HG03439 (cell line): Measurements from ENCODE around the gene KXD1.
"Not testable (repeated sequence)": the region's sequence is repeated elsewhere in the genome, so short reads cannot be mapped to it uniquely, and the experiment has no call there.

Experiments used
- ATAC-seq: cut with Tn5 transposase; IDR thresholded peaks from one replicate; pipeline ENCODE4 v1.9.1; 2021; ENCODE audit warnings: mild to moderate bottlenecking, moderate library complexity; ENCODE audit not compliant: unreplicated experiment

The KXD1 gene, protein sequence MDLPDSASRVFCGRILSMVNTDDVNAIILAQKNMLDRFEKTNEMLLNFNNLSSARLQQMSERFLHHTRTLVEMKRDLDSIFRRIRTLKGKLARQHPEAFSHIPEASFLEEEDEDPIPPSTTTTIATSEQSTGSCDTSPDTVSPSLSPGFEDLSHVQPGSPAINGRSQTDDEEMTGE

DNA sequence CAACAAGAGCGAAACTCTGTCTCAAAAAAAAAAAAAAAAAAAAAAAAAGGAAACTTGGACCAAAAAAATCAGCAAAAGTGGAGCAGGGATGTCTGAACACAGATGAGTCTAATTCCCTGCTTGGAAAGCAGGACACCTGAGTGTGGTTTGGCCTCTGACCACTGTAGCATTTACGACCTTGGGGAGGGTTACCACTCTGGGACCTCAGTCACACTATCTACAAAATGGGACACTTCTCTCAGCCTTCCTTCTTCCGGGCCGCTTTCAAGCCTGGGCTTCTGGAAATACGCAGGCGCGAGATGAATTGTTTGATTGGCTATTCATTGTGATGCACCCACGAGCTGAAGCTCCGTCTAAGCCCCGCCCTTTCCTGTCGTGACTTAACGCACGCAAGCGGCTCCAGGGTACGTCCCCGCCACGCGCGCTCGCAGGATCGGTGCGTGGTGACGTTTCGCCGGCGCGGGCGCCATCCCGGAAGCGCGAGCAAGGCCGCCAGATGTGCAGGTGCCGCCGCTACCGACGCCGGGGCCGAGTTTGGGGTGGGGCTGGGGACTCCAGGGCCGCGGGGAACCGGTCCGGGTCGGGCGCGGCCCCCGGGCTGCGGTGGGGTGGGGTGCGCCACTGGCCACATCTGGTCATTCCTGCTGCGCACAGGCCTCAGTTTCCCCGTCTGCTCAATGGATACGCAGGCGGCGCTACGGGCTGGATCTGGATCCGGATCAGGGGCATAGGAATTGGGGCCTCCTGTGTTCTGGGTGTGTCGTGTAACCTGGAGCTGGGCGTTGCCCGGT lies at the start of gene KXD1:
TSS of gene KXD1 (plus strand) at position 460 of the 791 bp plus-strand sequence. CDS start 4,187 bp downstream, outside the sequence.
- peak; percentile 93 for ATAC-seq

DNA sequence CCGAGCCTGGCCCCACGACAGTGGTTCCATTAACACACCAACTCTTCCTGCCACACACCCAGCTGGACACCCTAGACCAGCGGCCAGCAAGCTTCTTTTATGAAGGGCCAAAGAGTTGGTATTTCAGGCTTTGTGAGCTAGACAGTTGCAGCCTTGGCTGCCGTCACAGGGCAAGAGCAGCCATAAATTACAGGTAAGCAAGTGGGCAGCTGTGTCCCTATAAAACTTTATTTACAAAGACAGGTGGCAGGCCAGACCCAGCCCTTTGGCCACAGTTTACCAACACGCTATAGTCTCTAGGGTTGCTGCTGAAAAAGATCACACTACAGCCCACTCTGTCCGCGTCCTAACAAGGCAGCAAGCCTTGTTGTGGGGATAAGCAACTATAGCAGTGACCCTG lies 49.1 kb upstream of the KXD1 start:
- ATAC-seq, result no peak

DNA sequence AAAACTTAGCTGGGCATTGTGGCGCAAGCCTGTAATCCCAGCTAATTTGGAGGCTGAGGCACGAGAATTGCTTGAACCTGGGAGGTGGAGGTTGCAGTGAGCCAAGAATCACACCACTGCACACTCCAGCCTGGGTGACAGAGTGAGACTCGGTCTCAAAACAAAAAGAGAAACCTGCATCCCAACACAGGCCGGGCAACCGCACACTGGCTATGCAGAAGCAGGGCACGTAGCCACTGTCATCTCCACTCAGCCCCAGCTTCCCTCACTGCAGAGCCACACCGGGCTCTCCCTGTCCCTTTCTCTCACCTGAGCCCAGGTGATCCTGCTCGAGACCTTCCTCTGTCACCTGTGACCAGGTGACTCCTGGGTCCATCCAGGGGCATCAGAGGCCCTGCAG lies 47.5 kb upstream of the KXD1 start:
- no peak for ATAC-seq

DNA sequence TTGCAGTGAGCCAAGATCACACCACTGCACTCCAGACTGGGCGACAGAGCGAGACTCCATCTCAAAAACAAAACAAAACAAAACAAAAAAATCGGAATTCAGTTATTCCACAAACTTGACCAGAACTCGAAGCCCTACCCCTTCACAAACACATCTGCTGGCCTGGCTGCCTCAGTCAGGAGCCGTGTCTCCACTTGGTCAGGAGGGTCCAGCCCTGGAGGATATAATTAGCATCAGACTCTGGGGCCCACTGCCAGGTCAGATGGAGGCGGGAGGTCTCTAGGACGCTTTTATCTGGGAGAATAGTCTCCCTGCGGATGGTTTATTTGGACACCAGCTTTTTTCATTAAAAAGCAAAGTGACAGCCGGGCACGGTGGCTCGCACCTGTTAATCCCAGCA lies 43.8 kb upstream of the KXD1 start:
- no peak for ATAC-seq

DNA sequence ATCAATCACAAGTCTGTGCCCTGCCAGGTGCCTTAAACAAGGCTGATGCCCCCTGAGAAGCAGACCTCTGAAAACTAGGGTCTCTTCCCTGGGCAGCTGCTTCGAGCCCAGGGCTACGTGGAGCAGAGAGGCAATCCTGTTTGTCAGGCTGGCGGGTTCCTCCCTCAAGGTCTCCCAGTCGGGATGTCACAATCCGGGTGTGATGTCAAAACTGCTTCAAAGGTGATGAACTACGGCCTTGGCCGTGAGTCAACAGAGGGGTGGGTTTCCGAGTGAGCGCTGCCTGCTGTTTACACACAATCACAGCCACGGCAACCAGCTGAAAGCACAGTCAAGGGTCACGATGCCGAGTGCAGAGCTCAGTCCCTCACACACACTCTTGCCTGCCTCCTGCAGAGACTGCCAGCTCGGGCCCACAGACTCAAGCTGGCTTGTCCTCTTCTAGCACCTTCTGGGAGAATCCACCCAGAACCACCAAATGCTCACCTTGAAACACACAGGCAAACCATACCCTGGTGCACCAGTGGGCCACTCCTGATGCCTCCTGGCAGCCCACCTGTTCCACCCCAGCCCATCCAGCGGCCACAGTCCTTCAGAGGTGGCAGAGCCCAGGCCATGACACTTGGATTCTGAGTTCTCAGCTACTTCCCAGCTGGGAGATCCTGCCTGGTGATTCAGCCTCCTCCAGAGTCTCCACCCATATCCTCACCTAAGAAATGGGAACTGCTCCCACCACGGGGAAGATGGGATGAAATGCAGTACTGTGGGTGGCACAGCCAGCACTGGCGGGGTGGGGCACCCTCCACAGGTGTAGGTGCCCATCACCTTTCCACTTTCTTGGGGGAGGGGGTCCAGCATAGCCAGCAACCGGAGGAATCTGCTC lies 42.6 kb upstream of the KXD1 start:
- ATAC-seq, result no peak

DNA sequence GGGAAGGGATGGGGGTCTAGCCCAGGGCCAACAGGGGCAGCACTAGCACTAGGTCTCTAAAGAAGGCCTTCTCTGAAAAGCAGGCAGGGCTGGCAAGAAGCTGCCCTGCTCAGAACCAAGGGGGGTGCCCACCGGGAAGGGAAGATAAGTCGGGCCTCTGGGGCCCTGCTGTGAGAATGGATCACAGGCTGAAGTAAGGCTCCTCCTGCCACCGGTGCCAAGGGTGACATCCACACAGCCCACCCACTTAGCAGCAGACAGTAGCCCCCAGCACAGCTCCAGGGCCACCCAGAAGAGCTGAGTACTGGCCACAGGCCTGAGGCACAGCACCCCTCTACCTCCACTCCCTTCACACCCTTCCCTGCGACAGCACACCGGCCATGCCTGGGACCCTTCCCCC lies 41.7 kb upstream of the KXD1 start:
- no peak for ATAC-seq

DNA sequence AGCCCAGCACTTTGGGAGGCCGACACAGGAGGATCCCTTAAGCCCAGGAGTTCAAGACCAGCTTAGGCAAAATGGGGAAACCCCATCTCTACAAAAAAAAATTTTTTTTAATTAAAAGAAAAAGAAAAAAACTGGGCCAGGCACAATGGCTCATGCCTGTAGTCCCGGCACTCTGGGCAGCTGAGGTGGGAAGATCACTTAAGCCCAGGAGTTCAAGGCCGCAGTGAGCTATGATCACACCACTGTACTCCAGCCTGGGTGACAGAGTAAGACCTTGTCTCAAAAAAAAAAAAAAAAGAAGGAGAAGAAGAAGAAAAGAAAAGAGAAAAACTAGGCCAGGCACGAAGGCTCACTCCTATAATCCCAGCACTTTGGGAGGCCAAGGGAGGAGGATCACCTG lies 40.1 kb upstream of the KXD1 start:
- ATAC-seq, result no peak

DNA sequence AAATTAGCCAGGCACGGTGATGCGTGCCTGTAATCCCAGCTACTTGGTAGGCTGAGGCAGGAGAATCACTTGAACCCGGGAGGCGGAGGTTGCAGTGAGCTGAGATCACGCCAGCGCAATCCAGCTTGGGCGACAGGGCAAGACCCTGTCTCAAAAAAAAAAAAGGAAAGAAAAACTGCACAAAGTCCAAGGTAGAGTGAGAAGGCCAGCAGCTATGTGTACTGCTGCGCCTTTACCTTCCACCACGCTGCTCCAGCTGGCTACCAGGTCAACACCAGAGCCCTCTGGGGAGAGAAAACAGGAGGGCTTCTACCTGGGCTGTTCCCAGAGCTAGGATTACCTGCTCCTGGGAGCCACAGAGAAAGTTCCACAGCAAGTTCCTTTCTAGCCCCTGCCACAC lies 39.0 kb upstream of the KXD1 start:
- ATAC-seq, result no peak

DNA sequence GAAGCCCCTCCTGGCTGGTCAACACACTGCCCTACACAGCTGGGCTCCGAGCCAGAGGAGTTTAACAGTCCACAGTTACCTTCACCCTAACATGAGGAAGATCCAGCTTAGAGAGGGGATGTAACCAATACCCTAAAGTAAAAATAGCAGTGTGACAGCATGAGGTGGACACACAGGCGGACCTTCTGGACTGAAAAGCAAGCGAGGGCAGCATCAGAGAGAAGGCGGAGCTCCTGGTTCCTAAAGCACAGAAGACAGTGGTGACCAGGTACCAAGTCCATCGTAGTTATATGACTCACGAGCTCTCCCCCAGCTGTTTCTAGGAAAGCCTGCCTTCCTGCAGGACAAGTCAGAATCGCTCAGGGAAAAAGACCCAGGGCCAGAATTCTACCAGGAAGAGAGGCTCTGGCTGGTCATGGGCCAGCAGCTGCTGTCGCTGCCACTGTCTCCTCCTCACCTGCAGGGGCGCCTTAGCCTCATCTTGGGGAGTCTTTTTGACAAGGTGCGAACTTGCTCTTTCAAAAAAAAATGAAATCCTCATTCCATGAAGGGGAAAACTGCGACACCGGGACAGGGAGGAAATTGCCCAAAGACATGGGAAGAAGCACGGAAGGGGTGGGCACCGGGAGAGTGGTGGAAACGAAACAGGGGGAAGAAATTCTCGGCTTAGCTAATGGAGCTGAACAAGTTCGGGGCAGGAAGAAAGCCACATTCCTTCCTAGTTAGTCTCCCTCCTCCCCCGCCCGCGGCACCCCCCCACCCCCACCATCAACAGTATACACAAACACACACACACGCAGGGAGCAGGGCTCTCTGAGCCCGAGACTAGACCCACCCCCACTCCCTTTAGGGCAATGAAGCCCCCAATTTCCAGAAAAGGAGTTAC lies 37.5 kb upstream of the KXD1 start:
- no peak for ATAC-seq

DNA sequence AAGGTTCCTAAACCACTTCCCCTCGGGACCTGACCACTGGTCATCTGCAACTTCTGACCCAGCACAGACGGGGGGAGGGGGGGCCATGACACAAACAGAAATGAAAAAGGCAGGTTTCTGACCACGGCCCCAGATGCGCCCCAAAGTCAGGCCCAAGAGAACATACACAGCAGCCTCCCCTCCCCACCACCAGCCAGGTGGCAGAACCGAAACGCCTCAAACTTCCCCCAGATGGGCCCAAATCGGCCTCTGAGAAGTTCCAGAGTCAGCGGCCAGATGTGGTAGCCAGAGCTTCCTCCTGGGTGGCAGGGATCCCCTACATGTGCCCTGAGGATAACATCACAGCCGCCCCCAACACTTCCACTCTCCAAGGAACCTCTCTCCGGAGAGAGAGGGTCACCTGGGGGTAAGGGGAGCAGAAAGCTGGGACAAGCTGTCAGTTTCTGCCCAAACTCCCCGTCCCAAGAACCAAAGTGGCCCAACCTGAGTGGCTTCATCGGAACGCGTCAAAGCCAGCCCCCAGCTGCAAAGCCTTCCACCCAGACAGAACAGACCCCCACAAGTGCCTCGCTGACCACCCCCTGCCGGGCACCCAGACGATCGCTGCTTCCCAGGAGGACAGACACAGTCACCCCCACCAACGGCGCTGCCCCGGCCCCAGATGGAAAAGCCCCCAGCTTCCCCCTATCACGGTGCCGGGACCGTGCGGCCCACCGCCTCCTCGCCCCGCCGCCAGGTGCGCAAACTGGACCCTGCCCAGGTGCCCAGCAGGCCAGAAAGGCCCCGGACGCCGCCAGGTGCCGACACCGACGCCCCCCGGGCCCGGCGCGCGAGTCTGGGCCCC lies 36.6 kb upstream of the KXD1 start:
- ATAC-seq, result no peak

DNA sequence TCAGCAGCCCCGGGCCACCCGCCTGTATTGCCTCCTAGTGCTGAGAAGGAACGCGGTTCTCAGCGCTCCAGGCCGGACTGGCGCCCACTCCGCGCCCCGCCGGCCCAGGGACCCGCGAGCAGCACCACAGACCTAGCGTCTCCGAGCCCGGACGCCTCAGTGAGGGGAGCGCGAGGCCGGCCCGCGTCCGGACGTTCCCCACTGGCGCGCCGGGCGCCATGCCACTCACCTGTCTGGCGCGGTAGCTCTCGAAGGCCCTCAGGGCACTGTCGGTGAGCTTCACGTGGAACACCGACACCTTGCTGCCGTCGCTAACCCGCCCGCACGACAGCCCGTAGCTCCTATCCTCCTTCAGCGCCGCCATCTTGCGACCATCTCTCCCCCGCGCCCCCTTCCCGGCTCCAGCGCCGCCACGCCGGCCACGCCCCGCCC lies 36.0 kb upstream of the KXD1 start, which contains the start of gene ELL:
TSS of gene ELL (minus strand) at position 379 of the 432 bp plus-strand sequence. CDS start at position 364, 15 bp downstream.
- ATAC-seq, result no peak

DNA sequence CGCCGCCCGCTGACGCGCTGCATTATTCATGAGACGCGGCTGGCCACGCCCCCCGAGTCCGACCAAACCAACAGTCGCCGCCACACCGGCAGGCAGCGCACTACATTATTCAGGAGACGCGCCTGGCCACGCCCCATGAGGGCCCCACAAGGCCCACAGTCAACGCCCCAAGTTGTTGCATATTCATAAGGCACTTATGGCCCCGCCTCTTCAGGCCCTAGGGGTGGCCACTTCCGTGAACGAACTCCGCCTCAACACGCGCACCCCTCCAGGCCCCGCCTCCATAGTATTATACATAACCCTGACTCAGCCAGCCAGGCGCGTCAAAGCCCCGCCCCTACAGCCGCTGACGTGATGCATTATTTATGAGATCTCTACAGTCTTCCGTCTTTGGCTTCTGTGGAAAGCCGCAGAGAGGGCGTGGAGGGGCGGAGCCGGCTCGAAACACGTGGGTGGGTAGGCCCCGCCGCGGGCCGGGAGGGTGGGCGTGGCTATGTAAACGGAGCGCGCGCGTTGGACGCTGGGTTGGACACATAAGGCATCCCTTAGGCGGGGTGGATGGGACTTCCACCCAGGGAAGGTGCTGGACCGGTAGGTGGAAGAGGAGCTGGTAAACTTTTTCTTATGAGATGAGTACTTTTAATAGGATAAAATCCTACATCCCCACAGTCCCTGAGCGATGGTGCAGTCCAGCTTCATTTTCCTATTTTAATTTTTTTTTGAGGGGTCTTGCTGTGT lies 35.4 kb upstream of the KXD1 start:
- ATAC-seq, result peak; percentile 89

DNA sequence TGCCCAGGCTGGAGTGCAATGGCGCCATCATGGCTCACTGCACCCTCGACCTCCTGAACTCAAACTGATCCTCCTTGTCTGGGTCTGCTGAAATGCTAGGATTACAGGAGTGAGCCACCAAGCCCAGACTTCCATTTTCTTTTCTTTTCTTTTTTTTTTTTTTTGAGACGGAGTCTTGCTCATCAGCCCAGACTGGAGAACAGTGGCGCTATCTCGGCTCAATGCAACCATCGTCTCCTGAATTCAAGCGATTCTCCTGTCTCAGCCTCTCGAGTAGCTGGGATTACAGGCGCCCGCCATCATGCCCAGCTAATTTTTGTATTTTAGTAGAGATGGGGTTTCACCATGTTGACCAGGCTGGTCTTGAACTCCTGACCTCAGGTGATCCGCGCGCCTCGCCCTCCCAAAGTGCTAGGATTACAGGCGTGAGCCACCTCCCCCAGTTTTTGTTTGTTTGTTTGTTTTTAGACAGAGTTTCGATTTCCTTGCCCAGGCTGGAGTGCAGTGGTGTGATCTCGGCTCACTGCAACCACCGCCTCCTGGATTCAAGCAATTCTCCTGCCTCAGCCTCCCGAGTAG lies 34.7 kb upstream of the KXD1 start:
- not testable (repeated sequence) for ATAC-seq

DNA sequence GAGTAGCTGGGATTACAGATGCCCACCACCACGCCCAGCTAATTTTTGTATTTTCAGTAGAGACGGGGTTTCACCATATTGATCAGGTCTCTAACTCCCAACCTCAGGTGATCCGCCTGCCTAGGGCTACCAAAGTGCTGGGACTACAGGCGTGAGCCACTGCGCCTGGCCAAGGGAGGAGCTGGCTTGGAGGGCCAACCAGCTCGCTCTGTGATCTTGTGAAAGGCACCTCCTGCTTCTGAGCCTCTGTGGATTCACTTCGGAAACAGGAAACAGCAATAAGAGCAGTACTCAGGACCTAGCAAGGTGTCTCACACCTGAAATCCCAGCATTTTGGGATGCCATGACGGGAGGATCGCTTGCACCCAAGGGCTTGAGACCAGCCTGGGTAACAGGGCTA lies 33.8 kb upstream of the KXD1 start:
- no peak for ATAC-seq

DNA sequence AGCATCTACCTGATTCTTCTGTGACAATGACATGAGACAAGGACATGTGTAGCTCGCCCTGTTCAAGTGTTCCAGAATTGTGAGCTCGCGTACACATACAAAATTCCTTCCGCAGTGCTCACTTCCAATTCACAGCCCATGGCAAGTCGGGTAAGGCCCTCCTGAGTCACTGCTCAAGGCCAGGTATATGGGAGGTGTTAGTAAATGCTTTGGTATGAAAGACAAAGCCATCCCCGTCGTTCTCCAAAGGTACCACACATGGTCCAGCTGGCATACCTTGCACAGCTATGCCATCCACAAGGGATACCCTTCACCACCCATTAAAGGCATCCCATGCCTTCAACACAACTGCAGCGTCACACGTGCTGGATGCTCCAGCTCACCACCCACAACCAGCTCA lies 31.4 kb upstream of the KXD1 start:
- ATAC-seq, result no peak

DNA sequence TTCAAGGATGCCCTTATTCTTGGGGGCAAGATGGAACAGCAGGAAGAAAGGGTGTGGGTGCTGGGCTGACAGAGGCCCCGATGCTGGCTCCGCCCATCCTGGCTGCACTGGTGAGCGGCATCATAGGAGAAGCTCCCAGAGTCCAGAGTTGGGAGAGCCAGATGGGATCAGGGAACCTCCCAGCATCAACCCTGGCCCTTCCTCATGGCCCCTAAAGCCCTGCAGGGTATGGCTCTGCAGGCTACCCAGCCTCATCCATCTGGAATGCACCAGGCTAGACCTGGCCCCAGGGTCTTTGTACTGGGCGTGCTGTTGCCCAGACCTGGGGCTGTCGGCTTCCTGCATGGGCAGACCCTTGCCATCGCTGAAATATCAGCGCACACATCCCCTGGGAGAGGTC lies 27.9 kb upstream of the KXD1 start:
- ATAC-seq, result no peak

DNA sequence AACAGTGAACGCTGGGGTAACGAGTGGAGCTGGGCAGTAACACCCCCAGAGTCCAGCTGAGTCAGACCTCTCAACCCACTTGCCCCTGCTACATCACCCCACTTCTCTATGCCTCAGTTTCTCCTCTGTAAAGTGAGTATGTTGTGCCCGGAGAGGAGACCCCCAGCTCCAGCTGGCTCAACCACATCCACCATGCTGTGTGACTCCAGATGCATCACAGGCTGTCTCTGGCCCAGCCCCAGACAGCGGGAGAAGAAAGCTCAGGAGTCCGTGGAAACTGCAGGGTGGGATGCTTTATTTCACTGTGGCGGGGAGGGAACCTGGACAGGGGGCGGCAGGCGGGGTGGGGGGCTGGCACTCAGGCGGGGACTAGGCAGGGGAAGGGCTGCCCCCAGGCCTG lies 26.2 kb upstream of the KXD1 start:
- no peak for ATAC-seq

DNA sequence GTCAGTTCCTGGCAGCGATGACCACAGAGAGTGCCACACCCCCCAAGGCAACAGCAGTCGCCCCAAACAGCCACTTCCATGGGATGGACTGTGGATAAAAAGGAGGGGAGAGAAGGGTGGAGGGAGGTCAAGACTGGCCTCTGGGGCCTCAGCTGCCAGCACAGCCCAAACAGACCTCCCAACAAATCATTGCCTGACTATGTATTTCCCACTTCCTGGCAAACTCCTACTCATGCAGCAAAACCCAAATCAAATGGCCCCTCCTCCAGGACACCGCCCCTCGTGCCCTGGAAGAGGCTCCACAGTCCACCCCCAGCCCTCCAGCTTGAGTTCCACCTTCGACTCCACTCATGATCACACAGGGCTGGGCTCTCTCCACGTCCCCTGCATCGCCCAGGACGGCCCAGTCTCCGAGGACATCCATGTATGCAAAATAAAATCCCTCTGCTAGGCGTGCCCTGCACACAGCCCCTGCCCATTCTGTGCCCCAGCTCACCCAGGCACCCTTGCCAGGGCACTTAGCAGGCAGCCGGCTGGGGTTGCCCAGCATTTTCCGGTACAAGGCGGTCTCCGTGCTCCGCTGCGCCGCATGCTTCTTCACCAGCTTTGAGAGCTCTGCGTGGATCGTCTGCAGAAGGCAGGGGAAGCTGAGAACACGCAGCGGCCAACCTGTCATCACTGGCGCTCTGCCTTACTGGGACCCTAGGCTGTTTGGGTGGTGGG lies 25.3 kb upstream of the KXD1 start:
- ATAC-seq, result no peak
